HCT116 (cell line): ENCODE results near the gene CCDC127. TPM values are rescaled to one million over a fixed set of nuclear protein-coding genes. Genes with fewer than 3 reads are reported as not detected.

Experiments
- ATAC-seq: fragments of 200-7000 bp; cut with Tn5 transposase; 2 replicates; pipeline ENCODE4 v1.9.1; 2020; ENCODE audit warnings: mild to moderate bottlenecking, moderate library complexity
- BruUV-seq: library from RNA; stranded (reverse); fragments of 400-500 nt; replicated peaks from 2 replicates; lab custom pipeline; 2021; lab: Mats Ljungman, UMichigan
- CTCF ChIA-PET: fragments of 300-600 bp; sonication (Branson Sonifier 250); formaldehyde crosslinking; loops from one replicate; lab custom pipeline; 2021; ENCODE audit warnings: antibody characterized with exemption; lab: Charles Lee
- POLR2A ChIA-PET: fragments of 300-600, 350-600 bp; sonication (Branson Sonifier 250); formaldehyde crosslinking; loops from one replicate; lab custom pipeline; 2021; ENCODE audit warnings: antibody characterized with exemption; lab: Charles Lee
- RAD21 ChIA-PET, 2 experiments: fragments of 300-600 bp; sonication (Branson Sonifier 250); formaldehyde crosslinking; loops; one replicate each; lab custom pipeline; 2023; ENCODE audit warnings: low total read pairs in 2 of 2; ENCODE audit not compliant: uncharacterized antibody in 2 of 2, unreplicated experiment in 2 of 2, low non-redundant PET in 1 of 2; lab: Charles Lee
- DNase-seq: peaks from one replicate; pipeline ENCODE4 v3.0.0-alpha.2; 2010; ENCODE audit warnings: low read depth, low spot score
- H2AFZ ChIP-seq: fragments of 200-600 bp; shearing (Covaris generic), sonication (generic); 2 replicates; pipeline ENCODE4 v1.6.1; 2017; ENCODE audit warnings: low read depth, mixed run types, mixed read lengths, antibody characterized with exemption, low read length; ENCODE audit not compliant: poor library complexity, severe bottlenecking
- H3K27ac ChIP-seq: 2 replicates; pipeline ENCODE4 v1.5.1; 2012; ENCODE audit warnings: low read depth, low read length
- H3K27me3 ChIP-seq: fragments of 200-600 bp; sonication (generic); 2 replicates; pipeline ENCODE4 v1.6.1; 2016; ENCODE audit warnings: mixed run types, low read length, mixed read lengths; ENCODE audit not compliant: insufficient read depth
- H3K36me3 ChIP-seq, 2 experiments: fragments of 200-500 bp in 1 of 2; fragments of 200-600 bp in 1 of 2; sonication (Bioruptor generic) in 1 of 2; sonication (generic) in 1 of 2; 2 replicates each; pipeline versions ENCODE4 v1.5.1 to v1.6.1; 2014 to 2016; ENCODE audit warnings: low read length in 2 of 2, inconsistent platforms in 1 of 2, mixed read lengths in 1 of 2, mixed run types in 1 of 2; ENCODE audit not compliant: insufficient read depth in 2 of 2, control insufficient read depth in 1 of 2
- H3K4me1 ChIP-seq, 2 experiments: fragments of 200-600 bp in 1 of 2; sonication (generic) in 1 of 2; 2 replicates each; pipeline versions ENCODE4 v1.5.1 to v1.6.1; 2012 to 2017; ENCODE audit warnings: low read length in 2 of 2, inconsistent platforms in 1 of 2, mild to moderate bottlenecking in 1 of 2, mixed read lengths in 1 of 2, mixed run types in 1 of 2, moderate library complexity in 1 of 2; ENCODE audit not compliant: insufficient read depth in 2 of 2, control insufficient read depth in 1 of 2
- H3K4me2 ChIP-seq: fragments of 200-600 bp; sonication (generic); 2 replicates; pipeline ENCODE4 v1.6.1; 2017; ENCODE audit warnings: mixed run types, low read length, mixed read lengths
- H3K4me3 ChIP-seq, 2 experiments: fragments of 200-600 bp in 1 of 2; sonication (generic) in 1 of 2; replicated peaks in 1 of 2; 2 replicates each; pipeline ENCODE4 v1.5.1; 2011 to 2016; ENCODE audit warnings: low read length in 2 of 2, control low read depth in 1 of 2, low read depth in 1 of 2, mild to moderate bottlenecking in 1 of 2, mixed read lengths in 1 of 2, mixed run types in 1 of 2
- H3K79me2 ChIP-seq: fragments of 200-600 bp; sonication (generic); 2 replicates; pipeline ENCODE4 v1.6.1; 2017; ENCODE audit warnings: mild to moderate bottlenecking, mixed run types, low read length, moderate library complexity, mixed read lengths; ENCODE audit not compliant: insufficient read depth
- H3K9ac ChIP-seq: fragments of 200-600 bp; sonication (generic); 2 replicates; pipeline ENCODE4 v1.6.1; 2016; ENCODE audit warnings: low read length, mixed read lengths
- H3K9me2 ChIP-seq: fragments of 200-600 bp; sonication (generic), shearing (Covaris generic); 2 replicates; pipeline ENCODE4 v1.6.1; 2017; ENCODE audit warnings: mixed run types, mild to moderate bottlenecking, moderate library complexity; ENCODE audit not compliant: insufficient read depth
- H3K9me3 ChIP-seq, 2 experiments: fragments of 200-500 bp in 1 of 2; fragments of 200-600 bp in 1 of 2; sonication (Bioruptor generic) in 1 of 2; sonication (generic) in 1 of 2; 2 replicates each; pipeline ENCODE4 v1.6.1; 2014 to 2017; ENCODE audit warnings: low read length in 2 of 2, mixed read lengths in 2 of 2, inconsistent platforms in 1 of 2, low read depth in 1 of 2, mild to moderate bottlenecking in 1 of 2, mixed run types in 1 of 2, moderate library complexity in 1 of 2; ENCODE audit not compliant: control insufficient read depth in 1 of 2, insufficient read depth in 1 of 2
- H4K20me1 ChIP-seq: fragments of 200-600 bp; sonication (generic), shearing (Covaris generic); 2 replicates; pipeline ENCODE4 v1.6.1; 2017; ENCODE audit warnings: mixed run types, mild to moderate bottlenecking, moderate library complexity; ENCODE audit not compliant: insufficient read depth
- CBX3 ChIP-seq: IDR thresholded peaks from 2 replicates; pipeline ENCODE4 v1.6.1; 2012; ENCODE audit warnings: low read depth
- CEBPB ChIP-seq: IDR thresholded peaks from 2 replicates; pipeline ENCODE4 v1.6.1; 2012; ENCODE audit warnings: low read depth
- EGR1 ChIP-seq: IDR thresholded peaks from 2 replicates; pipeline ENCODE4 v1.6.1; 2012; ENCODE audit warnings: low read depth
- ELF1 ChIP-seq: IDR thresholded peaks from 2 replicates; pipeline ENCODE4 v1.6.1; 2012; ENCODE audit warnings: low read depth, borderline replicate concordance
- EZH2phosphoT487 ChIP-seq: fragments of 200-600 bp; IDR thresholded peaks from 2 replicates; pipeline ENCODE4 v1.6.1; 2018; ENCODE audit warnings: antibody characterized with exemption, borderline replicate concordance
- FOSL1 ChIP-seq: IDR thresholded peaks from 2 replicates; pipeline ENCODE4 v1.6.1; 2012; ENCODE audit warnings: low read depth
- POLR2AphosphoS5 ChIP-seq: IDR thresholded peaks from 2 replicates; pipeline ENCODE4 v1.6.1; 2011; ENCODE audit warnings: mild to moderate bottlenecking, low read depth, low read length, moderate library complexity
- RAD21 ChIP-seq: IDR thresholded peaks from 2 replicates; pipeline ENCODE4 v1.6.1; 2012; ENCODE audit warnings: low read depth, mild to moderate bottlenecking
- SIN3A ChIP-seq: IDR thresholded peaks from 2 replicates; pipeline ENCODE4 v1.6.1; 2012; ENCODE audit warnings: low read depth
- SRF ChIP-seq: IDR thresholded peaks from 2 replicates; pipeline ENCODE4 v1.6.1; 2012; ENCODE audit warnings: low read depth
- TCF7L2 ChIP-seq: IDR thresholded peaks from 2 replicates; pipeline ENCODE4 v1.7.0; 2011; ENCODE audit warnings: borderline replicate concordance, inconsistent platforms; ENCODE audit not compliant: insufficient read depth, insufficient read length; ENCODE audit errors: extremely low read depth
- YY1 ChIP-seq: IDR thresholded peaks from 2 replicates; pipeline ENCODE4 v1.6.1; 2011; ENCODE audit warnings: low read length, low read depth, moderate library complexity, mild to moderate bottlenecking; ENCODE audit not compliant: insufficient replicate concordance; ENCODE audit errors: extremely low read depth
- ZFX ChIP-seq: fragments of 450-650 bp; IDR thresholded peaks from 2 replicates; pipeline ENCODE4 v1.6.1; 2017
- intact Hi-C: fragments of 100-400 bp; cut with micrococcal nuclease; formaldehyde crosslinking; loops from 2 replicates; pipeline ENCODE4 v1.10.0; 2022
- total RNA-seq: library from RNA; stranded (reverse); gene quantifications from one replicate; pipeline ENCODE4 v1.2.1, GENCODE V29; 2021; ENCODE audit not compliant: unreplicated experiment
- TF ChIP-seq, protein P1 (sequence below): IDR thresholded peaks from 2 replicates; pipeline ENCODE4 v1.6.1; 2012
- TF ChIP-seq, protein P2 (sequence below): IDR thresholded peaks from 2 replicates; pipeline ENCODE4 v1.6.1; 2012
- TF ChIP-seq, protein P3 (sequence below), 3 experiments: fragments of 200-600 bp in 1 of 3; sonication (generic) in 1 of 3; IDR thresholded peaks in 2 of 3; conservative IDR thresholded peaks in 1 of 3; 2 replicates each; pipeline ENCODE4 v1.5.1; 2012 to 2017; ENCODE audit warnings: low read depth in 2 of 3, low read length in 2 of 3, antibody characterized with exemption in 1 of 3, borderline replicate concordance in 1 of 3, control low read depth in 1 of 3, mild to moderate bottlenecking in 1 of 3, mixed read lengths in 1 of 3, mixed run types in 1 of 3, moderate library complexity in 1 of 3; ENCODE audit not compliant: insufficient read depth in 1 of 3

Gene CCDC127
- total RNA-seq, 1 experiment from 2014 or later, result 5.1 TPM

DNA sequence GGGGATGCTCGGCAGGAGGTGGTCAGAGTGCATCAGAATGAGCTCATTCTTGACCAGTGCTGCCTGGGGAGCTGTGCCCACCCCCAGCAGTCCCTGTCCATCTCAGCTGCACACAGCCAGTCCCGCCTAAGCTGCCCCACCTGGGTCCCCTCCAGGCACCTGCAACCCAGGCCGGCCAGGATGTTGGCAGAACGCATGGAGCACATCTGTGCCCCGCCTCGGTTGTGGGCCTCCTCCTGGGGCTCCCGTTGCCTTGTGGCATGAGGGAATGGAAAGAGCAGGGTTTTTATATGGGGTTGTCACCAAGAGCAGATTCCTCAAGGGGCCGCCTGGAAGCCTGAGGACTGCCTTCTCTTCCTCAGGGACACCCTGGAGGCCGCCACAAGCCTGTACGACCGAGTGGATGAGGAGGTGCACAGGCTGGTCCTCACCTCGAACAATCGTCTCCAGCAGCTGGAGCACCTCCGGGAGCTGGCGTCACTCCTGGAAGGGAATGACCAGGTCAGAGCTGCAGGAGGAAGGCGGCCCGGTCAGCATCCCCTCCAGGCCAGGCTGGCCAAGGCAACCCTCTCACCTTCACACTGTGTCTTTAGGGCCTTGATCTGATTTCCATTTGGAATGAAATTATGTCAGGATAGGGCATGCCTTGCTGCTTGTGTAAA, 61.4 kb downstream of the CCDC127 start:
- Histone ChIP-seq H3K27ac (no peak overlapping the region), H3K4me3 (no peak overlapping the region), H3K9ac (no peak overlapping the region), H3K4me1 (no peaks in the 10 kb centered on the region), H3K27me3 (no peaks in the 10 kb centered on the region), H2AFZ (no peak overlapping the region), H3K9me2 (no peaks in the 10 kb centered on the region), H3K79me2 (no peaks in the 10 kb centered on the region), H3K9me3 (no peaks in the 10 kb centered on the region), H4K20me1 (no peaks in the 10 kb centered on the region), H3K4me2 (no peak overlapping the region), H3K36me3 (no peaks in the 10 kb centered on the region)
- CTCF ChIA-PET, result no interaction called here
- TF ChIP-seq TCF7L2, result no peak
- TF ChIP-seq SRF, result no peak
- no peak for TF ChIP-seq SIN3A
- TF ChIP-seq EZH2phosphoT487, result no peak
- no peak for TF ChIP-seq FOSL1
- no peak for TF ChIP-seq EGR1
- TF ChIP-seq, protein P1, sequence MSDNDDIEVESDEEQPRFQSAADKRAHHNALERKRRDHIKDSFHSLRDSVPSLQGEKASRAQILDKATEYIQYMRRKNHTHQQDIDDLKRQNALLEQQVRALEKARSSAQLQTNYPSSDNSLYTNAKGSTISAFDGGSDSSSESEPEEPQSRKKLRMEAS, result no peak
- TF ChIP-seq, protein P2, sequence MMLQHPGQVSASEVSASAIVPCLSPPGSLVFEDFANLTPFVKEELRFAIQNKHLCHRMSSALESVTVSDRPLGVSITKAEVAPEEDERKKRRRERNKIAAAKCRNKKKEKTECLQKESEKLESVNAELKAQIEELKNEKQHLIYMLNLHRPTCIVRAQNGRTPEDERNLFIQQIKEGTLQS, result no peak
- POLR2A ChIA-PET, result no interaction called here
- BruUV-seq, result no TSS peak
- DNase-seq, result no peak
- ATAC-seq, result no peak
- RAD21 ChIA-PET, result no interaction called here
- intact Hi-C loops, result no loop called here

DNA sequence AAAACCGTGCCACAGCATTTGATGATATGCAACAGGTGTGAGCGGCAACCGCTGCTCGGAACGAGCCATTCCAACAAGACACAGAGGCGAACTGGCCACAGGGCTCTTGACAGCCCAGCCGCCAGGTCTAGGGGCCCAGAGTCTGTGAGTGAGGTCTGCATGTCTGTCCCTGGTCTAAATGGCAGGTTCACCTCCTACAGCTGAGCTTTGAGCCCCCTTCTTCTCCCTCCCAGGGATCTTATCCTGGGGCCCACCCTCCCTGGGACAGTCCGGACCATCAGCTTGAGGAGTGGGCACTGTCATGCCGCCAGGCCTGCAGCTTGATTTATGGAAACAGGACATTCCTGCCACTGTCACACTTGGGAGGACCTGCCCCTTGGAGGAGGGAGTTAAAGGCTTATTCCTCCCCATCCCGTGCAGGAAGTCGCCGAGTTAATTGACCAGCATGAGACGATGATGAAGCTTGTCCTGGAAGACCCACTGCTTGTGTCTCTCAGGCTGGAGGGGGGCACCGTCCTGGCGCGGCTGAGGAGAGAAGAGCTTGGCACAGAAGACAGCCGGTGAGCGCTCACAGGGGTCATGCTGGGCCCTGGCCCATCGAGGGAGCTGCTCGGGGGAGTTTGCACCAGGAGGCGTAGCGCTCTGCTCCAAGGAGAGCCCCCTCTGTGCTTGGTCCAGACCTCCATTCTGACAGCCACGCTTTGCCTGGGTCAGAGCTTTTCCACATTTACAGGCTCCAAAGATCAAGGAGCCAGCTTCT, 62.1 kb downstream of the CCDC127 start:
- CTCF ChIA-PET, result no interaction called here
- POLR2A ChIA-PET, result no interaction called here
- Histone ChIP-seq H3K9me3 (no peaks in the 10 kb centered on the region), H2AFZ (no peak overlapping the region), H3K9ac (no peak overlapping the region), H3K4me1 (no peaks in the 10 kb centered on the region), H3K36me3 (no peaks in the 10 kb centered on the region), H3K9me2 (no peaks in the 10 kb centered on the region), H3K4me2 (no peak overlapping the region), H3K27me3 (no peaks in the 10 kb centered on the region), H3K79me2 (no peaks in the 10 kb centered on the region), H4K20me1 (no peaks in the 10 kb centered on the region), H3K4me3 (no peak overlapping the region), H3K27ac (no peak overlapping the region)
- ATAC-seq (no peak), DNase-seq (no peak)
- no TSS peak for BruUV-seq
- intact Hi-C loops, result no loop called here
- RAD21 ChIA-PET, result no interaction called here
- TF ChIP-seq ELF1, result no peak
- no peak for TF ChIP-seq CEBPB
- TF ChIP-seq YY1, result no peak
- TF ChIP-seq ZFX, result no peak
- no peak for TF ChIP-seq CBX3
- TF ChIP-seq RAD21, result no peak
- TF ChIP-seq, protein P3, sequence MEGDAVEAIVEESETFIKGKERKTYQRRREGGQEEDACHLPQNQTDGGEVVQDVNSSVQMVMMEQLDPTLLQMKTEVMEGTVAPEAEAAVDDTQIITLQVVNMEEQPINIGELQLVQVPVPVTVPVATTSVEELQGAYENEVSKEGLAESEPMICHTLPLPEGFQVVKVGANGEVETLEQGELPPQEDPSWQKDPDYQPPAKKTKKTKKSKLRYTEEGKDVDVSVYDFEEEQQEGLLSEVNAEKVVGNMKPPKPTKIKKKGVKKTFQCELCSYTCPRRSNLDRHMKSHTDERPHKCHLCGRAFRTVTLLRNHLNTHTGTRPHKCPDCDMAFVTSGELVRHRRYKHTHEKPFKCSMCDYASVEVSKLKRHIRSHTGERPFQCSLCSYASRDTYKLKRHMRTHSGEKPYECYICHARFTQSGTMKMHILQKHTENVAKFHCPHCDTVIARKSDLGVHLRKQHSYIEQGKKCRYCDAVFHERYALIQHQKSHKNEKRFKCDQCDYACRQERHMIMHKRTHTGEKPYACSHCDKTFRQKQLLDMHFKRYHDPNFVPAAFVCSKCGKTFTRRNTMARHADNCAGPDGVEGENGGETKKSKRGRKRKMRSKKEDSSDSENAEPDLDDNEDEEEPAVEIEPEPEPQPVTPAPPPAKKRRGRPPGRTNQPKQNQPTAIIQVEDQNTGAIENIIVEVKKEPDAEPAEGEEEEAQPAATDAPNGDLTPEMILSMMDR (IDR thresholded peaks at IDR 0.05 in 2 of 3, conservative IDR thresholded peaks at IDR 0.05 in 1 of 3; ENCODE audit: borderline replicate concordance in 1 of 3, insufficient read depth in 1 of 3, low read depth in 2 of 3, low read length in 2 of 3), result no peak
- TF ChIP-seq EGR1, result no peak
- no peak for TF ChIP-seq TCF7L2
- no peak for TF ChIP-seq POLR2AphosphoS5
